HepG2 (cell line): ENCODE results near the gene S100P. TPM values are rescaled to one million over a fixed set of nuclear protein-coding genes. Genes with fewer than 3 reads are reported as not detected.
A peak's percentile ranks its signal among the peaks of the same experiment; 100 is the strongest.

ENCODE experiments used
- AGO1 ChIP-seq: fragments of 200-400 bp; formaldehyde crosslinking; IDR thresholded peaks from 2 replicates; pipeline ENCODE4 v1.6.1; 2017; ENCODE audit warnings: mild to moderate bottlenecking, low read depth, low read length, moderate library complexity; ENCODE audit not compliant: poor library complexity, severe bottlenecking
- ARID5B ChIP-seq: IDR thresholded peaks from 2 replicates; pipeline ENCODE4 v1.4.0; 2020; ENCODE audit warnings: mild to moderate bottlenecking, missing genetic modification reagents
- BRD4 ChIP-seq: sonication (generic); formaldehyde crosslinking; IDR thresholded peaks from 2 replicates; pipeline ENCODE4 v1.4.0; 2020; ENCODE audit warnings: missing genetic modification reagents
- GTF3A ChIP-seq: sonication (generic); formaldehyde crosslinking; conservative IDR thresholded peaks from 2 replicates; pipeline ENCODE4 v1.4.0; 2020; ENCODE audit warnings: mild to moderate bottlenecking, missing genetic modification reagents
- GZF1 ChIP-seq: sonication (generic); formaldehyde crosslinking; IDR thresholded peaks from 2 replicates; pipeline ENCODE4 v1.5.1; 2020; ENCODE audit warnings: mild to moderate bottlenecking, missing genetic modification reagents
- HNRNPUL1 ChIP-seq: fragments of 200-400 bp; formaldehyde crosslinking; IDR thresholded peaks from 2 replicates; pipeline ENCODE4 v1.6.1; 2017; ENCODE audit warnings: low read depth, mild to moderate bottlenecking, low read length, moderate library complexity
- MYNN ChIP-seq: sonication (generic); formaldehyde crosslinking; IDR thresholded peaks from 2 replicates; pipeline ENCODE4 v1.4.0; 2020; ENCODE audit warnings: mild to moderate bottlenecking, low read depth, missing genetic modification reagents
- SAP130 ChIP-seq: IDR thresholded peaks from 2 replicates; pipeline ENCODE4 v1.6.1; 2016; ENCODE audit warnings: low read depth
- SRSF1 ChIP-seq: fragments of 200-400 bp; formaldehyde crosslinking; optimal IDR thresholded peaks from 2 replicates; pipeline ENCODE3; 2017; ENCODE audit warnings: mild to moderate bottlenecking, low read depth, low read length, moderate library complexity
- TEAD3 ChIP-seq: optimal IDR thresholded peaks from 2 replicates; pipeline ENCODE3; 2016; ENCODE audit warnings: borderline replicate concordance
- TP53 ChIP-seq: sonication (generic); formaldehyde crosslinking; conservative IDR thresholded peaks from 2 replicates; pipeline ENCODE4 v1.4.0; 2020; ENCODE audit warnings: missing genetic modification reagents
- XBP1 ChIP-seq: sonication (generic); formaldehyde crosslinking; IDR thresholded peaks from 2 replicates; pipeline ENCODE4 v1.5.0; 2020; ENCODE audit warnings: missing genetic modification reagents
- ZFP90 ChIP-seq: sonication (generic); formaldehyde crosslinking; IDR thresholded peaks from 2 replicates; pipeline ENCODE4 v1.8.0; 2022; ENCODE audit warnings: missing genetic modification reagents, mild to moderate bottlenecking, inconsistent platforms, borderline replicate concordance
- ZNF382 ChIP-seq: sonication (generic); formaldehyde crosslinking; IDR thresholded peaks from 2 replicates; pipeline ENCODE4 v1.5.0; 2020; ENCODE audit warnings: missing genetic modification reagents, mild to moderate bottlenecking, borderline replicate concordance
- ZNF619 ChIP-seq: sonication (generic); formaldehyde crosslinking; IDR thresholded peaks from 2 replicates; pipeline ENCODE4 v1.4.0; 2020; ENCODE audit warnings: mild to moderate bottlenecking, missing genetic modification reagents
- ZNF660 ChIP-seq: sonication (generic); formaldehyde crosslinking; IDR thresholded peaks from 2 replicates; pipeline ENCODE4 v1.5.1; 2020; ENCODE audit warnings: mild to moderate bottlenecking, low read depth, missing genetic modification reagents, borderline replicate concordance
- ZNF777 ChIP-seq: sonication (generic); formaldehyde crosslinking; IDR thresholded peaks from 2 replicates; pipeline ENCODE4 v1.4.0; 2020; ENCODE audit warnings: missing genetic modification reagents
- polyA plus RNA-seq, 8 experiments: library from polyadenylated mRNA; depleted of rRNA in 3 of 8; stranded (reverse) in 7 of 8; unstranded in 1 of 8; fragments of >200 nt; fragmentation: Illumina TruSeq in 4 of 8; extraction: Trizol in 4 of 8; gene quantifications; 2 replicates each; pipeline versions ENCODE4 v1.2.1 to v1.2.3, GENCODE V29; 2011 to 2016; ENCODE audit warnings: low read depth in 4 of 8, missing spikeins in 1 of 8, mixed read lengths in 1 of 8; ENCODE audit not compliant: insufficient read depth in 1 of 8
- total RNA-seq, 5 experiments: library from RNA; depleted of rRNA; stranded (reverse); fragments of >200 nt; fragmentation: Illumina TruSeq; extraction: Trizol; gene quantifications; 2 replicates each; pipeline ENCODE4 v1.2.3, GENCODE V29; 2016; ENCODE audit warnings: low read depth in 1 of 5
- TF ChIP-seq, protein P1 (sequence below): sonication (generic); formaldehyde crosslinking; IDR thresholded peaks from 2 replicates; pipeline ENCODE4 v1.4.0; 2020; ENCODE audit warnings: mild to moderate bottlenecking, missing genetic modification reagents
- TF ChIP-seq, protein P2 (sequence below): sonication (generic); formaldehyde crosslinking; IDR thresholded peaks from 2 replicates; pipeline ENCODE4 v1.5.0; 2020; ENCODE audit warnings: missing genetic modification reagents
- TF ChIP-seq, protein P3 (sequence below): sonication (generic); formaldehyde crosslinking; IDR thresholded peaks from 2 replicates; pipeline ENCODE4 v1.9.0; 2022; ENCODE audit warnings: missing genetic modification reagents, mild to moderate bottlenecking, borderline replicate concordance

S100P gene
- total and polyA plus RNA-seq, 2 of the 13 experiments (the other 11 are each of a cell fraction or from before 2014, with no cell fraction given): 278 to 1,649 TPM

DNA sequence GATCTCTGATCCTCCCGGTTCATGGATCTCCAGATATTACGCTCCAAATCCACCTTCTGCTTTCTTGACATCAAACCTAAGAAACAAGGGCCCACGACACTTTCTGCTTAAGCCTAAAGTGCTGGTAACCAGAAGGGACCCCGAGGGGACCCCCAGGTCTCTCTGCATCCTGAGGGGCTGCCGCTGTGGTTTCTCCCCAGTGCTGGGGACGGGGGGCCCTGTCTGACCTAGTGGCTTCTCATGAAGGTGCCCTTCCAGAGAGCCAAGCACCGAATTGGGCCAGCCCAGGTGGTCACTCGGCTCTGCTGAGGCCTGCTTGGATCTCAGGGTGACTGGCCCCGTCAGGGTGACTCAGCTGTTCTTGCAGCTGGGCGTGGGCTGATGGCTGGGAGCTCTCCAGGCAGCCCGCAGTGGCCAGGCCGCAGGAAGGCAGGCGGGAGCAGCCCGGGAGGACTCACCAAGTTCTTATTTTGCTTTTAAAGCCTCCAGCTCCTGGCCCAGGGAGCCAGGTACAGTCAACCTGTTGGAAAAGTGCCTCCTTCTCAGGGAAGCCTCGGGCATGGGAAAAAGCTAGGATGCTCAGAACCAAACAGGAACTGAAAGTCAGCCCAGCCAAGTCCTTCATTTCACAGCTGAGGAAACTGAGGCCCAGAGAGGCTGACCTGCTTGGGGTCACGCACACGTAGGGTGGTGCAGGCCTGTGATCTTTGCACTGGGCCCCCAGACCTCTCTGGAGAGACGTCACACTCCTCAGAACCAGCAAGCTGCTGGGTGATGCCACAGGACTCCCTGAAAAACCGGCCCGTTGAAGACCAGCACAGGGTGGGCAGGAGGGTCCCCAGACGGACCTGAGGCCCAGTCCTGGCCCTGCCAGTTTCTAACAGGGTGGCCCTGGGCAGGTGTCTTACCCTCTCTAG is 39.0 kb downstream of the S100P start (continued):
- TF ChIP-seq, protein P1, sequence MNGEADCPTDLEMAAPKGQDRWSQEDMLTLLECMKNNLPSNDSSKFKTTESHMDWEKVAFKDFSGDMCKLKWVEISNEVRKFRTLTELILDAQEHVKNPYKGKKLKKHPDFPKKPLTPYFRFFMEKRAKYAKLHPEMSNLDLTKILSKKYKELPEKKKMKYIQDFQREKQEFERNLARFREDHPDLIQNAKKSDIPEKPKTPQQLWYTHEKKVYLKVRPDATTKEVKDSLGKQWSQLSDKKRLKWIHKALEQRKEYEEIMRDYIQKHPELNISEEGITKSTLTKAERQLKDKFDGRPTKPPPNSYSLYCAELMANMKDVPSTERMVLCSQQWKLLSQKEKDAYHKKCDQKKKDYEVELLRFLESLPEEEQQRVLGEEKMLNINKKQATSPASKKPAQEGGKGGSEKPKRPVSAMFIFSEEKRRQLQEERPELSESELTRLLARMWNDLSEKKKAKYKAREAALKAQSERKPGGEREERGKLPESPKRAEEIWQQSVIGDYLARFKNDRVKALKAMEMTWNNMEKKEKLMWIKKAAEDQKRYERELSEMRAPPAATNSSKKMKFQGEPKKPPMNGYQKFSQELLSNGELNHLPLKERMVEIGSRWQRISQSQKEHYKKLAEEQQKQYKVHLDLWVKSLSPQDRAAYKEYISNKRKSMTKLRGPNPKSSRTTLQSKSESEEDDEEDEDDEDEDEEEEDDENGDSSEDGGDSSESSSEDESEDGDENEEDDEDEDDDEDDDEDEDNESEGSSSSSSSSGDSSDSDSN: peak; percentile 70
- TF ChIP-seq SAP130 (CRISPR knock-in tag) (peak; percentile 86), ZNF619 (CRISPR knock-in tag) (no peak), ZNF382 (CRISPR knock-in tag) (no peak), ZNF777 (CRISPR knock-in tag) (no peak), ARID5B (CRISPR knock-in tag) (peak; percentile 15; the same call in 1 of the 2 replicates), HNRNPUL1 (no peak), TP53 (CRISPR knock-in tag) (no peak), ZNF660 (no peak), GTF3A (CRISPR knock-in tag) (0 out of 2 replicates have a peak, but pooled peaks have one; percentile 7), AGO1 (peak; percentile 81), MYNN (no peak), XBP1 (peak; percentile 82; the same call in 1 of the 2 replicates), GZF1 (CRISPR knock-in tag) (0 out of 2 replicates have a peak, but pooled peaks have one; percentile 6), SRSF1 (peak; percentile 24), BRD4 (CRISPR knock-in tag) (peak; percentile 73; the same call in 1 of the 2 replicates), TEAD3 (CRISPR knock-in tag) (no peak), ZFP90 (peak; percentile 61)
- TF ChIP-seq, protein P2, sequence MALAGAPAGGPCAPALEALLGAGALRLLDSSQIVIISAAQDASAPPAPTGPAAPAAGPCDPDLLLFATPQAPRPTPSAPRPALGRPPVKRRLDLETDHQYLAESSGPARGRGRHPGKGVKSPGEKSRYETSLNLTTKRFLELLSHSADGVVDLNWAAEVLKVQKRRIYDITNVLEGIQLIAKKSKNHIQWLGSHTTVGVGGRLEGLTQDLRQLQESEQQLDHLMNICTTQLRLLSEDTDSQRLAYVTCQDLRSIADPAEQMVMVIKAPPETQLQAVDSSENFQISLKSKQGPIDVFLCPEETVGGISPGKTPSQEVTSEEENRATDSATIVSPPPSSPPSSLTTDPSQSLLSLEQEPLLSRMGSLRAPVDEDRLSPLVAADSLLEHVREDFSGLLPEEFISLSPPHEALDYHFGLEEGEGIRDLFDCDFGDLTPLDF (CRISPR knock-in tag): no peak
- TF ChIP-seq, protein P3, sequence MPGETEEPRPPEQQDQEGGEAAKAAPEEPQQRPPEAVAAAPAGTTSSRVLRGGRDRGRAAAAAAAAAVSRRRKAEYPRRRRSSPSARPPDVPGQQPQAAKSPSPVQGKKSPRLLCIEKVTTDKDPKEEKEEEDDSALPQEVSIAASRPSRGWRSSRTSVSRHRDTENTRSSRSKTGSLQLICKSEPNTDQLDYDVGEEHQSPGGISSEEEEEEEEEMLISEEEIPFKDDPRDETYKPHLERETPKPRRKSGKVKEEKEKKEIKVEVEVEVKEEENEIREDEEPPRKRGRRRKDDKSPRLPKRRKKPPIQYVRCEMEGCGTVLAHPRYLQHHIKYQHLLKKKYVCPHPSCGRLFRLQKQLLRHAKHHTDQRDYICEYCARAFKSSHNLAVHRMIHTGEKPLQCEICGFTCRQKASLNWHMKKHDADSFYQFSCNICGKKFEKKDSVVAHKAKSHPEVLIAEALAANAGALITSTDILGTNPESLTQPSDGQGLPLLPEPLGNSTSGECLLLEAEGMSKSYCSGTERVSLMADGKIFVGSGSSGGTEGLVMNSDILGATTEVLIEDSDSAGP (CRISPR knock-in tag): peak; percentile 42; the same call in 1 of the 2 replicates
